Cortex of kidney (tissue), 1 donor: ENCODE results near the gene CATSPERD.
"Not testable (repeated sequence)": the region's sequence is repeated elsewhere in the genome, so short reads cannot be mapped to it uniquely, and the experiment has no call there.

Experiments
- DNase-seq: peaks from one replicate; lab custom pipeline; 2025; lab: John Stamatoyannopoulos, UW

Gene CATSPERD

GRCh38 chr19:5684694-5685430 lies 35.6 kb upstream of the CATSPERD start:
- no peak for DNase-seq

GRCh38 chr19:5686326-5686646 lies 34.2 kb upstream of the CATSPERD start:
- no peak for DNase-seq

GRCh38 chr19:5686647-5687359 lies 33.6 kb upstream of the CATSPERD start:
- no peak for DNase-seq

GRCh38 chr19:5687360-5688198 lies 32.9 kb upstream of the CATSPERD start:
- DNase-seq: no peak

GRCh38 chr19:5688262-5688881 lies 32.1 kb upstream of the CATSPERD start:
- not testable (repeated sequence) for DNase-seq

- DNase-seq: peak; percentile 83
Measured at GRCh38 chr19:5690125-5690954, 30.1 kb upstream of the CATSPERD start, which contains the start of gene RPL36. Gene RPL36, plus strand, starts transcription at chr19:5690295. Its CDS starts 213 bp downstream, at chr19:5690508.

GRCh38 chr19:5690955-5691821 lies 29.2 kb upstream of the CATSPERD start:
- DNase-seq: no peak

GRCh38 chr19:5691822-5692722 lies 28.4 kb upstream of the CATSPERD start:
- no peak for DNase-seq

GRCh38 chr19:5692723-5693194 lies 27.7 kb upstream of the CATSPERD start:
- no peak for DNase-seq

GRCh38 chr19:5693195-5694166 lies 27.0 kb upstream of the CATSPERD start:
- no peak for DNase-seq

GRCh38 chr19:5694167-5694955 lies 26.1 kb upstream of the CATSPERD start:
- no peak for DNase-seq

- DNase-seq: no peak
Measured at GRCh38 chr19:5694956-5695648, 25.3 kb upstream of the CATSPERD start.

GRCh38 chr19:5695649-5696195 lies 24.7 kb upstream of the CATSPERD start:
- DNase-seq: no peak

- no peak for DNase-seq
Measured at GRCh38 chr19:5696196-5697021, 24.0 kb upstream of the CATSPERD start.
